ENCODE results near the gene CBLN3.
"Not testable (repeated sequence)": the region's sequence is repeated elsewhere in the genome, so short reads cannot be mapped to it uniquely, and the experiment has no call there.

Gene CBLN3

GRCh38 chr14:24395609-24396582 is 33.6 kb downstream of the CBLN3 start:
- no peak for TF ChIP-seq TAF1 (IDR thresholded peaks at IDR 0.05; ENCODE audit: borderline replicate concordance, low read depth, low read length)
- TF ChIP-seq POLR2AphosphoS5 (IDR thresholded peaks at IDR 0.05; ENCODE audit: low read depth, low read length), result no peak
- no peak for TF ChIP-seq POLR2A (IDR thresholded peaks at IDR 0.05; ENCODE audit: low read depth, low read length)
- FAIRE-seq (no peak), DNase-seq (ENCODE audit: insufficient read length) (no peak)

- FAIRE-seq, result no peak
- TF ChIP-seq POLR2AphosphoS5 (IDR thresholded peaks at IDR 0.05; ENCODE audit: low read depth, low read length) (no peak), POLR2A (IDR thresholded peaks at IDR 0.05; ENCODE audit: low read depth, low read length) (no peak), TAF1 (IDR thresholded peaks at IDR 0.05; ENCODE audit: borderline replicate concordance, low read depth, low read length) (no peak)
- DNase-seq (ENCODE audit: insufficient read length), result no peak
These were observed 35.2 kb downstream of the CBLN3 start for GRCh38 chr14:24394275-24394674.

- no peak for DNase-seq (ENCODE audit: insufficient read length)
- TF ChIP-seq TAF1 (IDR thresholded peaks at IDR 0.05; ENCODE audit: borderline replicate concordance, low read depth, low read length) (no peak), POLR2A (IDR thresholded peaks at IDR 0.05; ENCODE audit: low read depth, low read length) (no peak), POLR2AphosphoS5 (IDR thresholded peaks at IDR 0.05; ENCODE audit: low read depth, low read length) (no peak)
- no peak for FAIRE-seq
These were observed 37.0 kb downstream of the CBLN3 start for GRCh38 chr14:24392325-24393091.

GRCh38 chr14:24390701-24391468 is 38.6 kb downstream of the CBLN3 start:
- no peak for FAIRE-seq
- DNase-seq (ENCODE audit: insufficient read length), result no peak
- no peak for TF ChIP-seq TAF1 (IDR thresholded peaks at IDR 0.05; ENCODE audit: borderline replicate concordance, low read depth, low read length)
- TF ChIP-seq POLR2AphosphoS5 (IDR thresholded peaks at IDR 0.05; ENCODE audit: low read depth, low read length), result no peak
- no peak for TF ChIP-seq POLR2A (IDR thresholded peaks at IDR 0.05; ENCODE audit: low read depth, low read length)

GRCh38 chr14:24389226-24389848 is 40.1 kb downstream of the CBLN3 start:
- DNase-seq (ENCODE audit: insufficient read length) (no peak), FAIRE-seq (no peak)
- TF ChIP-seq POLR2A (IDR thresholded peaks at IDR 0.05; ENCODE audit: low read depth, low read length) (no peak), POLR2AphosphoS5 (IDR thresholded peaks at IDR 0.05; ENCODE audit: low read depth, low read length) (no peak), TAF1 (IDR thresholded peaks at IDR 0.05; ENCODE audit: borderline replicate concordance, low read depth, low read length) (no peak)

- no peak for DNase-seq (ENCODE audit: insufficient read length)
- no peak for TF ChIP-seq TAF1 (IDR thresholded peaks at IDR 0.05; ENCODE audit: borderline replicate concordance, low read depth, low read length)
- no peak for TF ChIP-seq POLR2A (IDR thresholded peaks at IDR 0.05; ENCODE audit: low read depth, low read length)
- no peak for TF ChIP-seq POLR2AphosphoS5 (IDR thresholded peaks at IDR 0.05; ENCODE audit: low read depth, low read length)
- no peak for FAIRE-seq
These were observed 40.8 kb downstream of the CBLN3 start for GRCh38 chr14:24388474-24389179.

GRCh38 chr14:24387579-24387978 is 41.9 kb downstream of the CBLN3 start:
- FAIRE-seq; DNase-seq (ENCODE audit: insufficient read length): not testable (repeated sequence)

- FAIRE-seq (no peak), DNase-seq (ENCODE audit: insufficient read length) (no peak)
- TF ChIP-seq TAF1 (IDR thresholded peaks at IDR 0.05; ENCODE audit: borderline replicate concordance, low read depth, low read length) (no peak), POLR2A (IDR thresholded peaks at IDR 0.05; ENCODE audit: low read depth, low read length) (no peak), POLR2AphosphoS5 (IDR thresholded peaks at IDR 0.05; ENCODE audit: low read depth, low read length) (no peak)
These were observed 42.5 kb downstream of the CBLN3 start for GRCh38 chr14:24387009-24387345.

GRCh38 chr14:24385524-24385923 is 43.9 kb downstream of the CBLN3 start:
- DNase-seq (ENCODE audit: insufficient read length), result no peak
- FAIRE-seq, result no peak
- TF ChIP-seq TAF1 (IDR thresholded peaks at IDR 0.05; ENCODE audit: borderline replicate concordance, low read depth, low read length) (no peak), POLR2A (IDR thresholded peaks at IDR 0.05; ENCODE audit: low read depth, low read length) (no peak), POLR2AphosphoS5 (IDR thresholded peaks at IDR 0.05; ENCODE audit: low read depth, low read length) (no peak)

GRCh38 chr14:24384169-24384568 is 45.3 kb downstream of the CBLN3 start:
- FAIRE-seq, result no peak

More at GRCh38 chr14:24384169-24384568, 45.3 kb downstream of the CBLN3 start:
- DNase-seq (ENCODE audit: insufficient read length), result no peak
- no peak for TF ChIP-seq TAF1 (IDR thresholded peaks at IDR 0.05; ENCODE audit: borderline replicate concordance, low read depth, low read length)
- no peak for TF ChIP-seq POLR2AphosphoS5 (IDR thresholded peaks at IDR 0.05; ENCODE audit: low read depth, low read length)
- TF ChIP-seq POLR2A (IDR thresholded peaks at IDR 0.05; ENCODE audit: low read depth, low read length), result no peak
